Testis (tissue), 3 donors: ENCODE results near the gene CRYBA4. TPM values are rescaled to one million over a fixed set of nuclear protein-coding genes. Genes with fewer than 3 reads are reported as not detected.

Experiments
- DNase-seq: peaks from one replicate; pipeline ENCODE4 v3.0.0-alpha.2; 2019
- H3K27ac ChIP-seq, 2 donors: fragments of 200-600 bp; sonication (generic); one replicate each; pipeline ENCODE4 v1.5.1; 2019
- H3K27me3 ChIP-seq: fragments of 200-600 bp; sonication (generic); one replicate; pipeline ENCODE4 v1.5.1; 2019
- H3K36me3 ChIP-seq: fragments of 200-600 bp; sonication (generic); one replicate; pipeline ENCODE4 v1.5.1; 2017; ENCODE audit warnings: low read depth; ENCODE audit errors: missing control alignments
- H3K4me1 ChIP-seq: fragments of 200-600 bp; sonication (generic); one replicate; pipeline ENCODE4 v1.5.1; 2019
- H3K4me3 ChIP-seq, 2 donors: fragments of 200-600 bp; sonication (generic); one replicate each; pipeline ENCODE4 v1.5.1; 2017 to 2019
- H3K9me3 ChIP-seq: fragments of 200-600 bp; sonication (generic); one replicate; pipeline ENCODE4 v1.5.1; 2017
- CTCF ChIP-seq, 3 experiments: fragments of 450-650 bp in 2 of 3; fragments of 200-600 bp in 1 of 3; sonication (generic) in 1 of 3; IDR thresholded peaks; one replicate each; pipeline ENCODE4 v1.5.1; 2016 to 2019; ENCODE audit warnings: antibody characterized with exemption in 3 of 3, mild to moderate bottlenecking in 2 of 3, moderate library complexity in 1 of 3
- POLR2A ChIP-seq: fragments of 450-650 bp; IDR thresholded peaks from one replicate; pipeline ENCODE4 v1.6.1; 2017; ENCODE audit warnings: antibody characterized with exemption, mild to moderate bottlenecking, moderate library complexity
- WGBS, 2 donors: methylation state at CpG; one replicate each; pipeline ENCODE4 v1.1.5; 2018; 5-methylcytosine and 5-hydroxymethylcytosine counted together
- intact Hi-C: fragments of 100-400 bp; cut with DNase I; formaldehyde crosslinking; loops from one replicate; pipeline ENCODE4 v1.15.1; 2023; ENCODE audit warnings: low total_unique reads
- polyA plus RNA-seq: library from polyadenylated mRNA; stranded (reverse); fragments of 350-450 nt; fragmentation: Illumina TruSeq; extraction: RNeasy Lipid Tissue Mini Kit (QIAGEN cat#74804); gene quantifications from one replicate; pipeline ENCODE4 v1.2.3, GENCODE V29; 2014; ENCODE audit warnings: low read depth, low replicate concordance; ENCODE audit not compliant: insufficient read depth
- total RNA-seq, 2 donors: library from RNA; depleted of rRNA; stranded (reverse); fragments of >200 nt; gene quantifications; one replicate each; pipeline ENCODE4 v1.2.3, GENCODE V29; 2016

Gene CRYBA4
- total and polyA plus RNA-seq, 3 donors from 2014 or later, result 0.93 to 2.6 (median 2.3) TPM

GRCh38 chr22:26623984-26624383 is 2.2 kb downstream of the CRYBA4 start:
- WGBS, 2 donors, result 95 to 97% methylated on average over 1 of the region's 1 CpG
- intact Hi-C loops, result no loop called here
- no peaks in the 10 kb centered on the region for H3K4me1 ChIP-seq
- DNase-seq, result no peak
- no peaks in the 10 kb centered on the region for H3K36me3 ChIP-seq
- no peak overlapping the region for H3K27ac ChIP-seq
- no peak for TF ChIP-seq POLR2A
- no peak for TF ChIP-seq CTCF (IDR thresholded peaks at IDR 0.05)
- no peaks in the 10 kb centered on the region for H3K27me3 ChIP-seq
- H3K4me3 ChIP-seq, result no peak overlapping the region
- H3K9me3 ChIP-seq, result no peaks in the 10 kb centered on the region

GRCh38 chr22:26624803-26625202 is 3.0 kb downstream of the CRYBA4 start:
- Histone ChIP-seq H3K27me3 (no peaks in the 10 kb centered on the region), H3K36me3 (no peaks in the 10 kb centered on the region), H3K4me3 (no peak overlapping the region), H3K27ac (no peak overlapping the region), H3K4me1 (no peaks in the 10 kb centered on the region), H3K9me3 (no peaks in the 10 kb centered on the region)
- TF ChIP-seq CTCF (IDR thresholded peaks at IDR 0.05), result no peak
- TF ChIP-seq POLR2A, result no peak
- intact Hi-C loops, result no loop called here
- DNase-seq, result no peak
- WGBS, 2 donors, result 75 to 85% methylated on average over 9 to 12 of the region's 12 CpGs

GRCh38 chr22:26629988-26630761 is 8.4 kb downstream of the CRYBA4 start:
- Histone ChIP-seq H3K9me3 (no peaks in the 10 kb centered on the region), H3K4me3 (no peak overlapping the region), H3K27me3 (no peaks in the 10 kb centered on the region), H3K4me1 (no peaks in the 10 kb centered on the region), H3K27ac (no peak overlapping the region), H3K36me3 (no peaks in the 10 kb centered on the region)
- no peak for TF ChIP-seq POLR2A
- no peak for TF ChIP-seq CTCF (IDR thresholded peaks at IDR 0.05)
- DNase-seq, result no peak
- 80 to 90% methylated on average over 17 to 18 of the region's 18 CpGs for WGBS, 2 donors
- intact Hi-C loops, result no loop called here

- WGBS, 2 donors, result 95 to 96% methylated on average over 4 of the region's 4 CpGs
- H3K27ac ChIP-seq, result no peak overlapping the region
- no peaks in the 10 kb centered on the region for H3K36me3 ChIP-seq
- intact Hi-C loops, result no loop called here
- TF ChIP-seq CTCF (IDR thresholded peaks at IDR 0.05), result no peak
- TF ChIP-seq POLR2A, result no peak
- H3K9me3 ChIP-seq, result no peaks in the 10 kb centered on the region
- DNase-seq, result no peak
- no peaks in the 10 kb centered on the region for H3K27me3 ChIP-seq
- no peak overlapping the region for H3K4me3 ChIP-seq
- H3K4me1 ChIP-seq, result no peaks in the 10 kb centered on the region
These were observed 9.5 kb downstream of the CRYBA4 start for GRCh38 chr22:26631282-26631681.
